HepG2 (cell line): Measurements from ENCODE around the gene PGAP3. TPM values are rescaled to one million over a fixed set of nuclear protein-coding genes. Genes with fewer than 3 reads are reported as not detected.
A peak's percentile ranks its signal among the peaks of the same experiment; 100 is the strongest.

Source experiments
- ATAC-seq: fragments of 200-7000 bp; cut with Tn5 transposase; 3 replicates; pipeline ENCODE4 v1.9.1; 2020; ENCODE audit warnings: mild to moderate bottlenecking, moderate library complexity
- BruUV-seq: library from RNA; stranded (reverse); fragments of 400-500 nt; replicated peaks from 2 replicates; lab custom pipeline; 2021; lab: Mats Ljungman, UMichigan
- CTCF ChIA-PET: fragments of 300-600 bp; formaldehyde crosslinking; extraction: SDS; loops from one replicate; lab custom pipeline; 2021; ENCODE audit warnings: low total read pairs, inconsistent platforms, low intra/inter-chr PET ratio; lab: Yijun Ruan, JAX
- POLR2A ChIA-PET: fragments of 350-600 bp; sonication (Branson Sonifier 250); formaldehyde crosslinking; loops from one replicate; lab custom pipeline; 2020; ENCODE audit warnings: antibody characterized with exemption, inconsistent platforms; lab: Yijun Ruan, JAX
- DNase-seq: peaks from one replicate; pipeline ENCODE4 v3.0.0-alpha.2; 2015; ENCODE audit warnings: low spot score
- FAIRE-seq: peaks from 3 replicates; lab custom pipeline; 2011; peaks lifted over from hg19 to GRCh38; lab: Jason Lieb, UNC
- H2AFZ ChIP-seq: one replicate; pipeline ENCODE4 v1.6.1; 2011; ENCODE audit warnings: low read length, inconsistent platforms
- H3K27ac ChIP-seq: fragments of 300-600 bp; 3 replicates; pipeline ENCODE4 v1.8.0; 2011; ENCODE audit warnings: mixed run types, mild to moderate bottlenecking, mixed read lengths, low read length, inconsistent platforms; ENCODE audit not compliant: insufficient read depth; ENCODE audit errors: extremely low read length
- H3K27me3 ChIP-seq, 2 experiments: fragments of 200-600 bp in 1 of 2; 2 replicates in 1 of 2; 3 replicates in 1 of 2; pipeline versions ENCODE4 v1.6.0 to v1.8.0; 2011; ENCODE audit warnings: low read length in 2 of 2, mild to moderate bottlenecking in 2 of 2, moderate library complexity in 2 of 2, inconsistent platforms in 1 of 2; ENCODE audit not compliant: insufficient read depth in 2 of 2, control insufficient read depth in 1 of 2
- H3K36me3 ChIP-seq, 2 experiments: fragments of 200-600 bp in 1 of 2; replicated peaks in 1 of 2; 2 replicates in 1 of 2; 3 replicates in 1 of 2; pipeline versions ENCODE4 v1.5.1 to v1.8.0; 2011; ENCODE audit warnings: low read length in 2 of 2, inconsistent platforms in 1 of 2; ENCODE audit not compliant: insufficient read depth in 2 of 2, control insufficient read depth in 1 of 2
- H3K4me1 ChIP-seq: 2 replicates; pipeline ENCODE4 v1.5.1; 2012; ENCODE audit warnings: low read length, inconsistent platforms; ENCODE audit not compliant: insufficient read depth
- H3K4me2 ChIP-seq: 2 replicates; pipeline ENCODE4 v1.6.0; 2011; ENCODE audit warnings: low read depth, low read length, inconsistent platforms
- H3K4me3 ChIP-seq, 3 experiments: fragments of 200-600 bp in 1 of 3; sonication (generic), shearing (Covaris generic) in 1 of 3; replicated peaks in 1 of 3; 2 replicates each; pipeline ENCODE4 v1.5.1; 2011 to 2016; ENCODE audit warnings: low read length in 3 of 3, inconsistent platforms in 2 of 3, low read depth in 2 of 3, mild to moderate bottlenecking in 2 of 3, control low read depth in 1 of 3, mixed read lengths in 1 of 3; ENCODE audit not compliant: insufficient read depth in 1 of 3
- H3K79me2 ChIP-seq: one replicate; pipeline ENCODE4 v1.6.1; 2011; ENCODE audit warnings: low read length, inconsistent platforms; ENCODE audit not compliant: insufficient read depth
- H3K9ac ChIP-seq: 2 replicates; pipeline ENCODE4 v1.6.0; 2011; ENCODE audit warnings: mild to moderate bottlenecking, low read depth, low read length, inconsistent platforms; ENCODE audit not compliant: insufficient read depth
- H3K9me3 ChIP-seq: 2 replicates; pipeline ENCODE4 v1.5.1; 2012; ENCODE audit warnings: mild to moderate bottlenecking, low read length
- H4K20me1 ChIP-seq: 2 replicates; pipeline ENCODE4 v1.6.0; 2011; ENCODE audit warnings: inconsistent platforms, mild to moderate bottlenecking, low read length, moderate library complexity; ENCODE audit not compliant: insufficient read depth
- AGO1 ChIP-seq: fragments of 200-400 bp; formaldehyde crosslinking; IDR thresholded peaks from 2 replicates; pipeline ENCODE4 v1.6.1; 2017; ENCODE audit warnings: mild to moderate bottlenecking, low read depth, low read length, moderate library complexity; ENCODE audit not compliant: poor library complexity, severe bottlenecking
- ATF4 ChIP-seq, 2 experiments: fragments of 450-650 bp in 1 of 2; sonication (generic) in 1 of 2; formaldehyde crosslinking; IDR thresholded peaks; 2 replicates each; pipeline versions ENCODE4 v1.5.0 to v1.8.0; 2020 to 2022; ENCODE audit warnings: mild to moderate bottlenecking in 1 of 2, missing genetic modification reagents in 1 of 2
- HDAC1 ChIP-seq: sonication (generic); formaldehyde crosslinking; IDR thresholded peaks from 2 replicates; pipeline ENCODE4 v1.5.1; 2020; ENCODE audit warnings: mild to moderate bottlenecking, missing genetic modification reagents
- HIVEP1 ChIP-seq: sonication (generic); formaldehyde crosslinking; IDR thresholded peaks from 2 replicates; pipeline ENCODE4 v1.4.0; 2020; ENCODE audit warnings: mild to moderate bottlenecking, missing genetic modification reagents
- HNRNPL ChIP-seq: fragments of 200-400 bp; formaldehyde crosslinking; IDR thresholded peaks from 2 replicates; pipeline ENCODE4 v1.6.1; 2017; ENCODE audit warnings: mild to moderate bottlenecking, low read depth, low read length
- KLF13 ChIP-seq: sonication (generic); formaldehyde crosslinking; IDR thresholded peaks from 2 replicates; pipeline ENCODE4 v1.4.0; 2020; ENCODE audit warnings: mild to moderate bottlenecking, missing genetic modification reagents
- NR0B2 ChIP-seq: sonication (generic); formaldehyde crosslinking; IDR thresholded peaks from 2 replicates; pipeline ENCODE4 v1.4.0; 2020; ENCODE audit warnings: mild to moderate bottlenecking, missing genetic modification reagents
- TIGD3 ChIP-seq: sonication (generic); formaldehyde crosslinking; IDR thresholded peaks from 2 replicates; pipeline ENCODE4 v1.5.1; 2020; ENCODE audit warnings: mild to moderate bottlenecking, missing genetic modification reagents, borderline replicate concordance
- ZNF3 ChIP-seq: IDR thresholded peaks from 2 replicates; pipeline ENCODE4 v1.7.0; 2017; ENCODE audit warnings: inconsistent platforms
- ZNF720 ChIP-seq: sonication (generic); formaldehyde crosslinking; IDR thresholded peaks from 2 replicates; pipeline ENCODE4 v1.4.0; 2020; ENCODE audit warnings: missing genetic modification reagents
- ZNF784 ChIP-seq: sonication (generic); formaldehyde crosslinking; IDR thresholded peaks from 2 replicates; pipeline ENCODE4 v1.5.1; 2020; ENCODE audit warnings: missing genetic modification reagents, mild to moderate bottlenecking, borderline replicate concordance
- WGBS: methylation state at CpG from one replicate; pipeline ENCODE4 v1.1.6; 2017; ENCODE audit warnings: low lambda C conversion rate; 5-methylcytosine and 5-hydroxymethylcytosine counted together
- in situ Hi-C: cut with HindIII; loops from 2 replicates; pipeline ENCODE4 v1.10.0; 2017; ENCODE audit warnings: low pct_unique_long_range_greater_than_20kb; ENCODE audit not compliant: extremely low pct_ligation_motif_present
- intact Hi-C: fragments of 100-400 bp; cut with micrococcal nuclease; formaldehyde crosslinking; loops from one replicate; pipeline ENCODE4 v1.10.0; 2022; ENCODE audit not compliant: unreplicated experiment
- polyA plus RNA-seq, 8 experiments: library from polyadenylated mRNA; depleted of rRNA in 3 of 8; stranded (reverse) in 7 of 8; unstranded in 1 of 8; fragments of >200 nt; fragmentation: Illumina TruSeq in 4 of 8; extraction: Trizol in 4 of 8; gene quantifications; 2 replicates each; pipeline versions ENCODE4 v1.2.1 to v1.2.3, GENCODE V29; 2011 to 2016; ENCODE audit warnings: low read depth in 4 of 8, missing spikeins in 1 of 8, mixed read lengths in 1 of 8; ENCODE audit not compliant: insufficient read depth in 1 of 8
- total RNA-seq, 5 experiments: library from RNA; depleted of rRNA; stranded (reverse); fragments of >200 nt; fragmentation: Illumina TruSeq; extraction: Trizol; gene quantifications; 2 replicates each; pipeline ENCODE4 v1.2.3, GENCODE V29; 2016; ENCODE audit warnings: low read depth in 1 of 5
- TF ChIP-seq, protein P1 (sequence below): sonication (generic); formaldehyde crosslinking; IDR thresholded peaks from 2 replicates; pipeline ENCODE4 v1.4.0; 2020; ENCODE audit warnings: missing genetic modification reagents
- TF ChIP-seq, protein P2 (sequence below): sonication (generic); formaldehyde crosslinking; conservative IDR thresholded peaks from 2 replicates; pipeline ENCODE4 v1.4.0; 2020; ENCODE audit warnings: missing genetic modification reagents

PGAP3 gene
- total and polyA plus RNA-seq, 2 of the 13 experiments (the other 11 are each of a cell fraction or from before 2014, with no cell fraction given) = 11.9 to 14.6 TPM

DNA sequence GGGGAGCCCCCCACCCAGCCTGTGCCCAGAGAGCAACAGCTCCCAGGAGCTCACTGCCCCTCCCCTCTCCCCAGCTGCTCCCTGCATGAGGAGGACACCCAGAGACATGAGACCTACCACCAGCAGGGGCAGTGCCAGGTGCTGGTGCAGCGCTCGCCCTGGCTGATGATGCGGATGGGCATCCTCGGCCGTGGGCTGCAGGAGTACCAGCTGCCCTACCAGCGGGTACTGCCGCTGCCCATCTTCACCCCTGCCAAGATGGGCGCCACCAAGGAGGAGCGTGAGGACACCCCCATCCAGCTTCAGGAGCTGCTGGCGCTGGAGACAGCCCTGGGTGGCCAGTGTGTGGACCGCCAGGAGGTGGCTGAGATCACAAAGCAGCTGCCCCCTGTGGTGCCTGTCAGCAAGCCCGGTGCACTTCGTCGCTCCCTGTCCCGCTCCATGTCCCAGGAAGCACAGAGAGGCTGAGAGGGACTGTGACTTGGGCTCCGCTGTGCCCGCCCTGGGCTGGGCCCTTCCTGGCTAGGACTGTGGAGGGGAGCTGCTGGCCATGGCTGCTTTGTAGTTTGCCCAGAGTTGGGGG is 22.1 kb downstream of the PGAP3 start:
- no peak overlapping the region for H3K4me2 ChIP-seq
- WGBS = 50% methylated on average over 9 of the region's 17 CpGs
- in situ Hi-C loops = no loop called here
- no peak overlapping the region for H3K4me3 ChIP-seq
- no peak for FAIRE-seq
- no peaks in the 10 kb centered on the region for H3K9me3 ChIP-seq
- H4K20me1 ChIP-seq = no peaks in the 10 kb centered on the region
- H3K27me3 ChIP-seq = peaks cover 10 to 43% of the 10 kb centered on the region in 2 experiments
- no peak overlapping the region for H3K27ac ChIP-seq
- CTCF ChIA-PET = interaction anchor here (3.6 kb wide), 1 partner anchor 43 kb away, joined by 22 read pairs; no protein-coding TSS in a partner anchor
- no TSS peak for BruUV-seq
- POLR2A ChIA-PET = interaction anchor here (0.7 to 4.1 kb wide), 3 partner anchors 10 to 34 kb away, joined by 3 to 25 read pairs (median 8); partner anchors contain the start of gene ERBB2
- H3K36me3 ChIP-seq = peaks cover 2 to 4% of the 10 kb centered on the region in 2 experiments; a peak in 4 of 5 replicates
- H3K4me1 ChIP-seq = peaks cover 59% of the 10 kb centered on the region
- H3K9ac ChIP-seq = no peak overlapping the region
- H3K79me2 ChIP-seq = no peaks in the 10 kb centered on the region
- DNase-seq = no peak
- ATAC-seq = peak; percentile 51
- H2AFZ ChIP-seq = no peak overlapping the region
- intact Hi-C loops = no loop called here
- TF ChIP-seq ZNF720 (no peak), ZNF3 (CRISPR knock-in tag) (no peak), HNRNPL (peak; percentile 92), NR0B2 (0 out of 2 replicates have a peak, but pooled peaks have one; percentile 39), HDAC1 (CRISPR knock-in tag) (0 out of 2 replicates have a peak, but pooled peaks have one; percentile 13), ATF4 (CRISPR knock-in tag; IDR thresholded peaks at IDR 0.05) (no peak), ZNF784 (CRISPR knock-in tag) (no peak), HIVEP1 (peak; percentile 12; the same call in 1 of the 2 replicates), TIGD3 (CRISPR knock-in tag) (no peak), AGO1 (peak; percentile 66), KLF13 (0 out of 2 replicates have a peak, but pooled peaks have one; percentile 46)
- TF ChIP-seq, protein P1, sequence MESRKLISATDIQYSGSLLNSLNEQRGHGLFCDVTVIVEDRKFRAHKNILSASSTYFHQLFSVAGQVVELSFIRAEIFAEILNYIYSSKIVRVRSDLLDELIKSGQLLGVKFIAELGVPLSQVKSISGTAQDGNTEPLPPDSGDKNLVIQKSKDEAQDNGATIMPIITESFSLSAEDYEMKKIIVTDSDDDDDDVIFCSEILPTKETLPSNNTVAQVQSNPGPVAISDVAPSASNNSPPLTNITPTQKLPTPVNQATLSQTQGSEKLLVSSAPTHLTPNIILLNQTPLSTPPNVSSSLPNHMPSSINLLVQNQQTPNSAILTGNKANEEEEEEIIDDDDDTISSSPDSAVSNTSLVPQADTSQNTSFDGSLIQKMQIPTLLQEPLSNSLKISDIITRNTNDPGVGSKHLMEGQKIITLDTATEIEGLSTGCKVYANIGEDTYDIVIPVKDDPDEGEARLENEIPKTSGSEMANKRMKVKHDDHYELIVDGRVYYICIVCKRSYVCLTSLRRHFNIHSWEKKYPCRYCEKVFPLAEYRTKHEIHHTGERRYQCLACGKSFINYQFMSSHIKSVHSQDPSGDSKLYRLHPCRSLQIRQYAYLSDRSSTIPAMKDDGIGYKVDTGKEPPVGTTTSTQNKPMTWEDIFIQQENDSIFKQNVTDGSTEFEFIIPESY = peak; percentile 37; the same call in 1 of the 2 replicates
- TF ChIP-seq, protein P2, sequence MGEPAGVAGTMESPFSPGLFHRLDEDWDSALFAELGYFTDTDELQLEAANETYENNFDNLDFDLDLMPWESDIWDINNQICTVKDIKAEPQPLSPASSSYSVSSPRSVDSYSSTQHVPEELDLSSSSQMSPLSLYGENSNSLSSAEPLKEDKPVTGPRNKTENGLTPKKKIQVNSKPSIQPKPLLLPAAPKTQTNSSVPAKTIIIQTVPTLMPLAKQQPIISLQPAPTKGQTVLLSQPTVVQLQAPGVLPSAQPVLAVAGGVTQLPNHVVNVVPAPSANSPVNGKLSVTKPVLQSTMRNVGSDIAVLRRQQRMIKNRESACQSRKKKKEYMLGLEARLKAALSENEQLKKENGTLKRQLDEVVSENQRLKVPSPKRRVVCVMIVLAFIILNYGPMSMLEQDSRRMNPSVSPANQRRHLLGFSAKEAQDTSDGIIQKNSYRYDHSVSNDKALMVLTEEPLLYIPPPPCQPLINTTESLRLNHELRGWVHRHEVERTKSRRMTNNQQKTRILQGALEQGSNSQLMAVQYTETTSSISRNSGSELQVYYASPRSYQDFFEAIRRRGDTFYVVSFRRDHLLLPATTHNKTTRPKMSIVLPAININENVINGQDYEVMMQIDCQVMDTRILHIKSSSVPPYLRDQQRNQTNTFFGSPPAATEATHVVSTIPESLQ (CRISPR knock-in tag) = no peak
